Hepatocyte (in vitro differentiated cells): Measurements from ENCODE around the gene HS1BP3. TPM values are rescaled to one million over a fixed set of nuclear protein-coding genes. Genes with fewer than 3 reads are reported as not detected.

ENCODE experiments used
- DNase-seq: peaks from one replicate; pipeline ENCODE4 v3.0.0-alpha.2; 2016; ENCODE audit warnings: low spot score
- H2AFZ ChIP-seq: fragments of 200-600 bp; sonication (generic); 2 replicates; pipeline ENCODE4 v1.6.0; 2016; ENCODE audit warnings: antibody characterized with exemption, mild to moderate bottlenecking
- H3K27ac ChIP-seq: fragments of 200-600 bp; sonication (generic); 2 replicates; pipeline ENCODE4 v1.5.1; 2016; ENCODE audit warnings: mild to moderate bottlenecking
- H3K27me3 ChIP-seq: fragments of 200-600 bp; sonication (generic); 2 replicates; pipeline ENCODE4 v1.6.1; 2016
- H3K36me3 ChIP-seq: fragments of 200-600 bp; sonication (generic); replicated peaks from 2 replicates; pipeline ENCODE4 v1.5.1; 2016; ENCODE audit warnings: low read depth; ENCODE audit not compliant: insufficient read depth
- H3K4me1 ChIP-seq: fragments of 200-600 bp; sonication (generic); 2 replicates; pipeline ENCODE4 v1.5.1; 2016; ENCODE audit warnings: mild to moderate bottlenecking, moderate library complexity; ENCODE audit not compliant: insufficient read depth
- H3K4me2 ChIP-seq: fragments of 200-600 bp; sonication (generic); 2 replicates; pipeline ENCODE4 v1.6.0; 2016
- H3K4me3 ChIP-seq: fragments of 200-600 bp; sonication (generic); 2 replicates; pipeline ENCODE4 v1.5.1; 2016; ENCODE audit warnings: mild to moderate bottlenecking
- H3K79me2 ChIP-seq: fragments of 200-600 bp; sonication (generic); 2 replicates; pipeline ENCODE4 v1.6.0; 2017; ENCODE audit warnings: mild to moderate bottlenecking
- H3K9me2 ChIP-seq: fragments of 200-600 bp; sonication (generic); replicated peaks from 2 replicates; pipeline ENCODE4 v1.6.0; 2017; ENCODE audit warnings: mild to moderate bottlenecking; ENCODE audit not compliant: insufficient read depth
- H3K9me3 ChIP-seq: fragments of 200-600 bp; sonication (generic); 2 replicates; pipeline ENCODE4 v1.5.1; 2016; ENCODE audit warnings: low read depth, mild to moderate bottlenecking
- H4K20me1 ChIP-seq: fragments of 200-600 bp; sonication (generic); 2 replicates; pipeline ENCODE4 v1.6.0; 2016; ENCODE audit warnings: mild to moderate bottlenecking; ENCODE audit not compliant: insufficient read depth, poor library complexity, severe bottlenecking
- CTCF ChIP-seq: fragments of 200-600 bp; sonication (generic); IDR thresholded peaks from 2 replicates; pipeline ENCODE4 v1.5.1; 2016; ENCODE audit warnings: antibody characterized with exemption, mild to moderate bottlenecking; ENCODE audit not compliant: poor library complexity
- EZH2 ChIP-seq: fragments of 200-600 bp; sonication (generic); IDR thresholded peaks from 2 replicates; pipeline ENCODE4 v1.6.1; 2016; ENCODE audit warnings: antibody characterized with exemption, mild to moderate bottlenecking, borderline replicate concordance
- EZH2phosphoT487 ChIP-seq: fragments of 200-600 bp; sonication (generic); IDR thresholded peaks from one replicate; pipeline ENCODE4 v1.6.1; 2018; ENCODE audit warnings: antibody characterized with exemption, mild to moderate bottlenecking, low read depth, moderate library complexity; ENCODE audit not compliant: unreplicated experiment, severe bottlenecking
- WGBS: methylation state at CpG from one replicate; pipeline ENCODE4 v1.1.6; 2016; ENCODE audit warnings: low lambda C conversion rate; ENCODE audit errors: missing lambda C conversion rate; 5-methylcytosine and 5-hydroxymethylcytosine counted together
- polyA plus RNA-seq: library from polyadenylated mRNA; unstranded; fragments of >200 nt; fragmentation: Nextera tagmentation; extraction: Ambion mirVana; gene quantifications from 2 replicates; pipeline ENCODE4 v1.2.1, GENCODE V29; 2016
- total RNA-seq: library from RNA; depleted of rRNA; stranded (reverse); fragments of >200 nt; gene quantifications from 2 replicates; pipeline ENCODE4 v1.2.3, GENCODE V29; 2014

Gene HS1BP3
- total and polyA plus RNA-seq, 2 experiments from 2014 or later: 26.8 to 29.6 TPM

GRCh38 chr2:20569464-20570223, 81.3 kb downstream of the HS1BP3 start:
- Histone ChIP-seq H4K20me1 (no peaks in the 10 kb centered on the region), H3K79me2 (no peaks in the 10 kb centered on the region), H3K9me3 (no peaks in the 10 kb centered on the region), H3K27ac (no peak overlapping the region), H3K4me3 (no peak overlapping the region), H3K36me3 (no peaks in the 10 kb centered on the region), H3K4me2 (no peak overlapping the region), H3K27me3 (no peaks in the 10 kb centered on the region), H2AFZ (no peak overlapping the region), H3K9me2 (no peaks in the 10 kb centered on the region), H3K4me1 (peaks cover 10% of the 10 kb centered on the region)
- no peak for DNase-seq
- 65% methylated on average over 7 of the region's 7 CpGs for WGBS
- TF ChIP-seq EZH2: no peak
- no peak for TF ChIP-seq EZH2phosphoT487
- TF ChIP-seq CTCF: no peak

- Histone ChIP-seq H3K4me2 (no peak overlapping the region), H3K27me3 (no peaks in the 10 kb centered on the region), H3K79me2 (no peaks in the 10 kb centered on the region), H3K4me3 (no peak overlapping the region), H3K9me3 (no peaks in the 10 kb centered on the region), H3K27ac (no peak overlapping the region), H4K20me1 (no peaks in the 10 kb centered on the region), H3K36me3 (no peaks in the 10 kb centered on the region), H2AFZ (no peak overlapping the region), H3K4me1 (peaks cover 10% of the 10 kb centered on the region), H3K9me2 (no peaks in the 10 kb centered on the region)
- TF ChIP-seq EZH2phosphoT487 (no peak), CTCF (no peak), EZH2 (no peak)
- 80% methylated on average over 13 of the region's 13 CpGs for WGBS
- DNase-seq: no peak
Observed at GRCh38 chr2:20568501-20569463, 82.1 kb downstream of the HS1BP3 start.

GRCh38 chr2:20567926-20568179, 83.0 kb downstream of the HS1BP3 start:
- Histone ChIP-seq H3K4me1 (peaks cover 10% of the 10 kb centered on the region), H2AFZ (no peak overlapping the region), H3K79me2 (no peaks in the 10 kb centered on the region), H4K20me1 (no peaks in the 10 kb centered on the region), H3K27me3 (no peaks in the 10 kb centered on the region), H3K4me2 (no peak overlapping the region), H3K9me3 (no peaks in the 10 kb centered on the region), H3K27ac (no peak overlapping the region), H3K36me3 (no peaks in the 10 kb centered on the region), H3K4me3 (no peak overlapping the region), H3K9me2 (no peaks in the 10 kb centered on the region)
- no peak for TF ChIP-seq EZH2
- TF ChIP-seq EZH2phosphoT487: no peak
- TF ChIP-seq CTCF: no peak
- 67% methylated on average over 2 of the region's 2 CpGs for WGBS
- DNase-seq: no peak

Other genes starting within 250 kb of the HS1BP3 start
- 387 and 429 TPM in 2 replicates for gene RHOB, start 204.0 kb downstream of the HS1BP3 start, total RNA-seq
- gene RHOB, start 204.0 kb downstream of the HS1BP3 start, polyA plus RNA-seq: 103 and 146 TPM in 2 replicates
- 0.24 and 0.37 TPM in 2 replicates for gene GDF7, start 16.0 kb upstream of the HS1BP3 start, total RNA-seq
- 0.10 and 0.24 TPM in 2 replicates for gene GDF7, start 16.0 kb upstream of the HS1BP3 start, polyA plus RNA-seq
- 27.8 and 30.1 TPM in 2 replicates for gene LDAH, start 172.0 kb upstream of the HS1BP3 start, total RNA-seq
- gene LDAH, start 172.0 kb upstream of the HS1BP3 start, polyA plus RNA-seq: 15.2 and 16.9 TPM in 2 replicates